B cell (primary cell): Measurements from ENCODE around the gene TAS2R40.

Experiments
- EZH2 ChIP-seq: IDR thresholded peaks from 2 replicates; pipeline ENCODE4 v1.6.1; 2012; ENCODE audit warnings: borderline replicate concordance, low read depth, mild to moderate bottlenecking, moderate library complexity, low read length; ENCODE audit not compliant: insufficient read depth, poor library complexity, severe bottlenecking
- TF ChIP-seq, protein P1 (sequence below): fragments of 200-600 bp; IDR thresholded peaks from one replicate; pipeline ENCODE4 v1.8.0; 2022; ENCODE audit warnings: antibody characterized with exemption, mild to moderate bottlenecking

- no peak for TF ChIP-seq EZH2
- TF ChIP-seq, protein P1, sequence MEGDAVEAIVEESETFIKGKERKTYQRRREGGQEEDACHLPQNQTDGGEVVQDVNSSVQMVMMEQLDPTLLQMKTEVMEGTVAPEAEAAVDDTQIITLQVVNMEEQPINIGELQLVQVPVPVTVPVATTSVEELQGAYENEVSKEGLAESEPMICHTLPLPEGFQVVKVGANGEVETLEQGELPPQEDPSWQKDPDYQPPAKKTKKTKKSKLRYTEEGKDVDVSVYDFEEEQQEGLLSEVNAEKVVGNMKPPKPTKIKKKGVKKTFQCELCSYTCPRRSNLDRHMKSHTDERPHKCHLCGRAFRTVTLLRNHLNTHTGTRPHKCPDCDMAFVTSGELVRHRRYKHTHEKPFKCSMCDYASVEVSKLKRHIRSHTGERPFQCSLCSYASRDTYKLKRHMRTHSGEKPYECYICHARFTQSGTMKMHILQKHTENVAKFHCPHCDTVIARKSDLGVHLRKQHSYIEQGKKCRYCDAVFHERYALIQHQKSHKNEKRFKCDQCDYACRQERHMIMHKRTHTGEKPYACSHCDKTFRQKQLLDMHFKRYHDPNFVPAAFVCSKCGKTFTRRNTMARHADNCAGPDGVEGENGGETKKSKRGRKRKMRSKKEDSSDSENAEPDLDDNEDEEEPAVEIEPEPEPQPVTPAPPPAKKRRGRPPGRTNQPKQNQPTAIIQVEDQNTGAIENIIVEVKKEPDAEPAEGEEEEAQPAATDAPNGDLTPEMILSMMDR: no peak
Observed at GRCh38 chr7:143172354-143172753, 49.5 kb upstream of the TAS2R40 start.
